Activated CD4-positive, alpha-beta T cell treated with anti-CD3 and anti-CD28 coated beads, Interleukin-2, amount 10 ng/mL, durations not matched to agents 7 days and 5 days (primary cell): ENCODE results near the gene DPM3. TPM values are rescaled to one million over a fixed set of nuclear protein-coding genes. Genes with fewer than 3 reads are reported as not detected.

Experiments
- CTCF ChIA-PET: fragments of 350-600 bp; sonication (Branson Sonifier 250); formaldehyde crosslinking; loops from one replicate; lab custom pipeline; 2021; ENCODE audit warnings: antibody characterized with exemption; lab: Charles Lee
- POLR2A ChIA-PET: fragments of 350-600 bp; sonication (Branson Sonifier 250); formaldehyde crosslinking; loops from one replicate; lab custom pipeline; 2021; ENCODE audit warnings: antibody characterized with exemption; lab: Charles Lee
- DNase-seq: peaks from one replicate; pipeline ENCODE4 v3.0.0-alpha.2; 2020
- H3K27ac Mint-ChIP-seq: one replicate; pipeline ENCODE4 v1.8.0; 2021; ENCODE audit warnings: mild to moderate bottlenecking, moderate library complexity, mixed read lengths
- H3K27me3 Mint-ChIP-seq: one replicate; pipeline ENCODE4 v1.8.0; 2021; ENCODE audit warnings: mixed read lengths
- H3K36me3 Mint-ChIP-seq: one replicate; pipeline ENCODE4 v1.8.0; 2021; ENCODE audit warnings: low read depth, mixed read lengths
- H3K4me1 Mint-ChIP-seq: one replicate; pipeline ENCODE4 v1.8.0; 2021; ENCODE audit warnings: mixed read lengths
- H3K4me3 Mint-ChIP-seq: one replicate; pipeline ENCODE4 v1.8.0; 2021; ENCODE audit warnings: mild to moderate bottlenecking, moderate library complexity, mixed read lengths
- H3K9me3 Mint-ChIP-seq: one replicate; pipeline ENCODE4 v1.8.0; 2021; ENCODE audit warnings: mixed read lengths
- total RNA-seq, 2 experiments: library from RNA; stranded (reverse); gene quantifications; one replicate each; pipeline ENCODE4 v1.2.3, GENCODE V29; 2021

DPM3 gene
- total RNA-seq, 2 experiments from 2014 or later, result 50.1 to 58.9 TPM

- H3K27ac Mint-ChIP-seq, result peak overlapping the region; percentile 98
- CTCF ChIA-PET, result interaction anchor here (0.6 to 2.0 kb wide), 9 partner anchors 9 to 113 kb away, joined by 3 to 13 read pairs (median 3); partner anchors contain the start of genes EFNA1 and KRTCAP2
- POLR2A ChIA-PET, result interaction anchor here (0.6 kb wide), 1 partner anchor 766 kb away, joined by 3 read pairs; no protein-coding TSS in a partner anchor
- no peaks in the 10 kb centered on the region for H3K27me3 Mint-ChIP-seq
- H3K36me3 Mint-ChIP-seq, result peaks cover 23% of the 10 kb centered on the region
- peak; percentile 13 for DNase-seq
- H3K9me3 Mint-ChIP-seq, result no peaks in the 10 kb centered on the region
- peaks cover 47% of the 10 kb centered on the region for H3K4me1 Mint-ChIP-seq
- H3K4me3 Mint-ChIP-seq, result peak overlapping the region; percentile 98
Measured at GRCh38 chr1:155136748-155137147, 3.6 kb downstream of the DPM3 start.

GRCh38 chr1:155135415-155136028 is 4.8 kb downstream of the DPM3 start, which contains the start of gene SLC50A1:
Gene SLC50A1, plus strand, starts transcription at chr1:155135852. Its CDS starts 60 bp downstream, at chr1:155135912.
- ChIA-PET CTCF (interaction anchor here (0.6 to 1.8 kb wide), 8 partner anchors 24 to 68 kb away, joined by 3 to 12 read pairs (median 3); partner anchors contain the start of gene KRTCAP2), POLR2A (no interaction called here)
- no peaks in the 10 kb centered on the region for H3K27me3 Mint-ChIP-seq
- peaks cover 23% of the 10 kb centered on the region for H3K36me3 Mint-ChIP-seq
- DNase-seq, result peak; percentile 94
- peaks cover 48% of the 10 kb centered on the region for H3K4me1 Mint-ChIP-seq
- peak within 1 kb of the TSS; percentile 98 for H3K4me3 Mint-ChIP-seq
- H3K27ac Mint-ChIP-seq, result peak within 1 kb of the TSS; percentile 98
- no peaks in the 10 kb centered on the region for H3K9me3 Mint-ChIP-seq

GRCh38 chr1:155134880-155135414 is 5.4 kb downstream of the DPM3 start:
- DNase-seq, result peak; percentile 23
- ChIA-PET POLR2A (no interaction called here), CTCF (interaction anchor here (0.6 to 1.8 kb wide), 8 partner anchors 25 to 67 kb away, joined by 3 to 12 read pairs (median 3); partner anchors contain the start of gene KRTCAP2)
- H3K27ac Mint-ChIP-seq, result peak overlapping the region; percentile 98
- peak overlapping the region; percentile 98 for H3K4me3 Mint-ChIP-seq
- H3K9me3 Mint-ChIP-seq, result no peaks in the 10 kb centered on the region
- peaks cover 21% of the 10 kb centered on the region for H3K36me3 Mint-ChIP-seq
- no peaks in the 10 kb centered on the region for H3K27me3 Mint-ChIP-seq
- peaks cover 48% of the 10 kb centered on the region for H3K4me1 Mint-ChIP-seq

GRCh38 chr1:155134322-155134721 is 6.0 kb downstream of the DPM3 start:
- POLR2A ChIA-PET, result no interaction called here
- Mint-ChIP-seq H3K27ac (peak overlapping the region; percentile 98), H3K4me3 (peak overlapping the region; percentile 98)

GRCh38 chr1:155133799-155134281 is 6.5 kb downstream of the DPM3 start:
- H3K9me3 Mint-ChIP-seq, result no peaks in the 10 kb centered on the region
- DNase-seq, result no peak
- ChIA-PET CTCF (interaction anchor here (1.0 to 1.8 kb wide), 2 partner anchors 34 to 49 kb away, joined by 3 to 5 read pairs; no protein-coding TSS in a partner anchor), POLR2A (no interaction called here)
- peaks cover 16% of the 10 kb centered on the region for H3K36me3 Mint-ChIP-seq
- no peak overlapping the region for H3K27ac Mint-ChIP-seq
- H3K4me3 Mint-ChIP-seq, result peak overlapping the region; percentile 15
- H3K27me3 Mint-ChIP-seq, result peaks cover 3% of the 10 kb centered on the region
- peaks cover 51% of the 10 kb centered on the region for H3K4me1 Mint-ChIP-seq

More at GRCh38 chr1:155134322-155134721, 6.0 kb downstream of the DPM3 start:
- Mint-ChIP-seq H3K9me3 (no peaks in the 10 kb centered on the region), H3K36me3 (peaks cover 19% of the 10 kb centered on the region), H3K27me3 (no peaks in the 10 kb centered on the region), H3K4me1 (peaks cover 49% of the 10 kb centered on the region)
- no peak for DNase-seq
- CTCF ChIA-PET, result interaction anchor here (1.0 to 1.8 kb wide), 5 partner anchors 34 to 49 kb away, joined by 3 to 7 read pairs (median 4); no protein-coding TSS in a partner anchor

GRCh38 chr1:155131856-155132255 is 8.5 kb downstream of the DPM3 start:
- Mint-ChIP-seq H3K27ac (peak overlapping the region; percentile 25), H3K9me3 (no peaks in the 10 kb centered on the region), H3K36me3 (peaks cover 3% of the 10 kb centered on the region), H3K4me1 (peaks cover 48% of the 10 kb centered on the region), H3K27me3 (peaks cover 21% of the 10 kb centered on the region), H3K4me3 (no peak overlapping the region)
- POLR2A ChIA-PET, result no interaction called here
- DNase-seq, result no peak
- CTCF ChIA-PET, result interaction anchor here (0.8 to 4.0 kb wide), 7 partner anchors 8 to 47 kb away, joined by 3 to 19 read pairs (median 6); partner anchors contain the start of genes DPM3, KRTCAP2 and TRIM46

GRCh38 chr1:155131285-155131684 is 9.0 kb downstream of the DPM3 start:
- peaks cover 2% of the 10 kb centered on the region for H3K36me3 Mint-ChIP-seq
- DNase-seq, result no peak
- ChIA-PET POLR2A (interaction anchor here (0.5 kb wide), 1 partner anchor 89 kb away, joined by 3 read pairs; no protein-coding TSS in a partner anchor), CTCF (interaction anchor here (0.8 to 4.0 kb wide), 8 partner anchors 8 to 46 kb away, joined by 3 to 19 read pairs (median 4); partner anchors contain the start of genes DPM3, KRTCAP2 and TRIM46)
- H3K4me1 Mint-ChIP-seq, result peaks cover 48% of the 10 kb centered on the region
- peak overlapping the region; percentile 25 for H3K27ac Mint-ChIP-seq
- no peaks in the 10 kb centered on the region for H3K9me3 Mint-ChIP-seq
- no peak overlapping the region for H3K4me3 Mint-ChIP-seq
- H3K27me3 Mint-ChIP-seq, result peaks cover 25% of the 10 kb centered on the region

- Mint-ChIP-seq H3K4me1 (peaks cover 49% of the 10 kb centered on the region), H3K27me3 (peaks cover 29% of the 10 kb centered on the region), H3K36me3 (no peaks in the 10 kb centered on the region), H3K27ac (no peak overlapping the region), H3K9me3 (no peaks in the 10 kb centered on the region), H3K4me3 (no peak overlapping the region)
- DNase-seq, result no peak
- POLR2A ChIA-PET, result interaction anchor here (0.5 kb wide), 1 partner anchor 88 kb away, joined by 3 read pairs; no protein-coding TSS in a partner anchor
- CTCF ChIA-PET, result interaction anchor here (0.6 to 4.0 kb wide), 7 partner anchors 12 to 374 kb away, joined by 3 to 19 read pairs (median 6); partner anchors contain the start of genes KRTCAP2 and TRIM46
Measured at GRCh38 chr1:155130272-155131006, 9.9 kb downstream of the DPM3 start.

- H3K36me3 Mint-ChIP-seq, result no peaks in the 10 kb centered on the region
- H3K4me3 Mint-ChIP-seq, result peak overlapping the region; percentile 60
- ChIA-PET POLR2A (no interaction called here), CTCF (interaction anchor here (0.6 to 4.0 kb wide), 6 partner anchors 11 to 356 kb away, joined by 3 to 19 read pairs (median 4); partner anchors contain the start of genes KRTCAP2 and TRIM46)
- H3K9me3 Mint-ChIP-seq, result no peaks in the 10 kb centered on the region
- H3K27ac Mint-ChIP-seq, result peak overlapping the region; percentile 16
- H3K4me1 Mint-ChIP-seq, result peaks cover 42% of the 10 kb centered on the region
- DNase-seq, result no peak
- peaks cover 42% of the 10 kb centered on the region for H3K27me3 Mint-ChIP-seq
Measured at GRCh38 chr1:155128755-155129473, 11.4 kb downstream of the DPM3 start.

- DNase-seq, result no peak
- POLR2A ChIA-PET, result no interaction called here
- CTCF ChIA-PET, result interaction anchor here (0.6 to 2.4 kb wide), 5 partner anchors 8 to 357 kb away, joined by 3 to 10 read pairs (median 3); partner anchors contain the start of genes KRTCAP2 and TRIM46
- H3K36me3 Mint-ChIP-seq, result no peaks in the 10 kb centered on the region
- H3K4me3 Mint-ChIP-seq, result peak overlapping the region; percentile 60
- H3K9me3 Mint-ChIP-seq, result no peaks in the 10 kb centered on the region
- H3K27ac Mint-ChIP-seq, result no peak overlapping the region
- peaks cover 40% of the 10 kb centered on the region for H3K4me1 Mint-ChIP-seq
- peaks cover 46% of the 10 kb centered on the region for H3K27me3 Mint-ChIP-seq
Measured at GRCh38 chr1:155127967-155128754, 12.2 kb downstream of the DPM3 start.
